OCI-LY7 (cell line): ENCODE measurements around the gene RSRP1. TPM values are rescaled to one million over a fixed set of nuclear protein-coding genes. Genes with fewer than 3 reads are reported as not detected.
"Not testable (repeated sequence)": the region's sequence is repeated elsewhere in the genome, so short reads cannot be mapped to it uniquely, and the experiment has no call there.

Experiments
- Bru-seq: library from RNA; stranded (reverse); fragments of 400-500 nt; gene quantifications from one replicate; lab custom pipeline; 2021; lab: Mats Ljungman, UMichigan
- BruChase-seq, 2 experiments: library from RNA; stranded (reverse); fragments of 400-500 nt; gene quantifications; one replicate each; lab custom pipeline; 2021; lab: Mats Ljungman, UMichigan
- BruUV-seq: library from RNA; stranded (reverse); fragments of 400-500 nt; replicated peaks from 2 replicates; lab custom pipeline; 2021; lab: Mats Ljungman, UMichigan
- CTCF ChIA-PET: fragments of 300-600 bp; sonication (Branson Sonifier 250); formaldehyde crosslinking; loops from one replicate; lab custom pipeline; 2022; ENCODE audit warnings: antibody characterized with exemption; ENCODE audit not compliant: unreplicated experiment; lab: Charles Lee
- POLR2A ChIA-PET: fragments of 300-600 bp; sonication (Branson Sonifier 250); formaldehyde crosslinking; loops from one replicate; lab custom pipeline; 2022; ENCODE audit warnings: antibody characterized with exemption; lab: Charles Lee
- DNase-seq: peaks from one replicate; pipeline ENCODE4 v3.0.0-alpha.2; 2015; ENCODE audit warnings: low spot score
- H2AFZ ChIP-seq: fragments of 200-600 bp; sonication (generic), shearing (Covaris generic); 2 replicates; pipeline ENCODE4 v1.6.1; 2014; ENCODE audit warnings: mild to moderate bottlenecking, antibody characterized with exemption, low read length, moderate library complexity
- H3K27ac ChIP-seq: fragments of 200-600 bp; sonication (generic); 2 replicates; pipeline ENCODE4 v1.5.1; 2014; ENCODE audit warnings: mixed run types, low read depth, mild to moderate bottlenecking, moderate library complexity, low read length, inconsistent platforms; ENCODE audit not compliant: poor library complexity, severe bottlenecking
- H3K36me3 ChIP-seq: fragments of 200-600 bp; sonication (generic); 2 replicates; pipeline ENCODE4 v1.6.1; 2014; ENCODE audit warnings: mild to moderate bottlenecking, antibody characterized with exemption, low read length, moderate library complexity, mixed read lengths; ENCODE audit not compliant: insufficient read depth
- H3K4me1 ChIP-seq: fragments of 200-600 bp; sonication (generic); 2 replicates; pipeline ENCODE4 v1.5.1; 2014; ENCODE audit warnings: mild to moderate bottlenecking, low read length; ENCODE audit not compliant: insufficient read depth, poor library complexity, severe bottlenecking
- H3K4me2 ChIP-seq: fragments of 200-600 bp; sonication (generic); 2 replicates; pipeline ENCODE4 v1.6.1; 2014; ENCODE audit warnings: mild to moderate bottlenecking, low read length
- H3K4me3 ChIP-seq: fragments of 200-600 bp; sonication (generic); 2 replicates; pipeline ENCODE4 v1.5.1; 2014; ENCODE audit warnings: mild to moderate bottlenecking, low read depth, low read length; ENCODE audit not compliant: poor library complexity, severe bottlenecking
- H3K79me2 ChIP-seq: fragments of 200-600 bp; sonication (generic); 2 replicates; pipeline ENCODE4 v1.6.1; 2016; ENCODE audit warnings: low read depth, mild to moderate bottlenecking, low read length, moderate library complexity, mixed read lengths; ENCODE audit not compliant: insufficient read depth
- H3K9me2 ChIP-seq: fragments of 200-600 bp; sonication (generic); 2 replicates; pipeline ENCODE4 v1.6.1; 2016; ENCODE audit warnings: mild to moderate bottlenecking, low read length, mixed read lengths; ENCODE audit not compliant: insufficient read depth
- H3K9me3 ChIP-seq: fragments of 200-600 bp; sonication (generic); 2 replicates; pipeline ENCODE4 v1.6.1; 2014; ENCODE audit warnings: mild to moderate bottlenecking, mixed run types, low read length, mixed read lengths
- H4K20me1 ChIP-seq: fragments of 200-600 bp; sonication (generic); 2 replicates; pipeline ENCODE4 v1.6.1; 2014; ENCODE audit warnings: mild to moderate bottlenecking, antibody characterized with exemption, low read length, moderate library complexity, mixed read lengths; ENCODE audit not compliant: insufficient read depth
- EZH2phosphoT487 ChIP-seq: fragments of 200-600 bp; sonication (generic); IDR thresholded peaks from 2 replicates; pipeline ENCODE4 v1.6.1; 2018; ENCODE audit warnings: low read depth, borderline replicate concordance, mild to moderate bottlenecking, mixed run types, antibody characterized with exemption, low read length, moderate library complexity, mixed read lengths
- intact Hi-C: fragments of 100-400 bp; cut with micrococcal nuclease; formaldehyde crosslinking; loops from one replicate; pipeline ENCODE4 v1.10.0; 2022; ENCODE audit not compliant: unreplicated experiment
- long read RNA-seq: library from polyadenylated mRNA; stranded (forward); transcript quantifications from one replicate; pipeline ENCODE4 v2.0.0, GENCODE V29; 2022
- total RNA-seq, 2 experiments: library from RNA; depleted of rRNA in 1 of 2; stranded (reverse); fragments of >200 nt in 1 of 2; shearing (Covaris generic) in 1 of 2; gene quantifications; 2 replicates each; pipeline ENCODE4 v1.2.3, GENCODE V29; 2014 to 2022
- TF ChIP-seq, protein P1 (sequence below): fragments of 200-600 bp; sonication (generic); conservative IDR thresholded peaks from 2 replicates; pipeline ENCODE4 v1.5.1; 2014; ENCODE audit warnings: mild to moderate bottlenecking, antibody characterized with exemption, low read length, moderate library complexity, mixed read lengths

The RSRP1 gene, protein sequence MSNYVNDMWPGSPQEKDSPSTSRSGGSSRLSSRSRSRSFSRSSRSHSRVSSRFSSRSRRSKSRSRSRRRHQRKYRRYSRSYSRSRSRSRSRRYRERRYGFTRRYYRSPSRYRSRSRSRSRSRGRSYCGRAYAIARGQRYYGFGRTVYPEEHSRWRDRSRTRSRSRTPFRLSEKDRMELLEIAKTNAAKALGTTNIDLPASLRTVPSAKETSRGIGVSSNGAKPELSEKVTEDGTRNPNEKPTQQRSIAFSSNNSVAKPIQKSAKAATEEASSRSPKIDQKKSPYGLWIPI
- total RNA-seq (2014; rRNA removed; shearing (Covaris generic)) (141 and 147 TPM in 2 replicates), total RNA-seq (2022) (143 and 146 TPM in 2 replicates), Bru-seq, nascent RNA (percentile 98 among the genes with signal in this experiment), BruChase-seq, experiment 1, labeled RNA remaining after a 6-hour chase (percentile 98 among the genes with signal in this experiment), BruChase-seq, experiment 2, labeled RNA remaining after a 2-hour chase (percentile 97 among the genes with signal in this experiment)
- long read RNA-seq, transcript RSRP1-207 (4 exons, 2,941 nt), result major isoform, 59 of 149 reads
- long read RNA-seq, partial matches to known transcripts, result 14 of 149 reads
- long read RNA-seq, other reads (novel, unspliced or antisense), result 70 of 149 reads

DNA sequence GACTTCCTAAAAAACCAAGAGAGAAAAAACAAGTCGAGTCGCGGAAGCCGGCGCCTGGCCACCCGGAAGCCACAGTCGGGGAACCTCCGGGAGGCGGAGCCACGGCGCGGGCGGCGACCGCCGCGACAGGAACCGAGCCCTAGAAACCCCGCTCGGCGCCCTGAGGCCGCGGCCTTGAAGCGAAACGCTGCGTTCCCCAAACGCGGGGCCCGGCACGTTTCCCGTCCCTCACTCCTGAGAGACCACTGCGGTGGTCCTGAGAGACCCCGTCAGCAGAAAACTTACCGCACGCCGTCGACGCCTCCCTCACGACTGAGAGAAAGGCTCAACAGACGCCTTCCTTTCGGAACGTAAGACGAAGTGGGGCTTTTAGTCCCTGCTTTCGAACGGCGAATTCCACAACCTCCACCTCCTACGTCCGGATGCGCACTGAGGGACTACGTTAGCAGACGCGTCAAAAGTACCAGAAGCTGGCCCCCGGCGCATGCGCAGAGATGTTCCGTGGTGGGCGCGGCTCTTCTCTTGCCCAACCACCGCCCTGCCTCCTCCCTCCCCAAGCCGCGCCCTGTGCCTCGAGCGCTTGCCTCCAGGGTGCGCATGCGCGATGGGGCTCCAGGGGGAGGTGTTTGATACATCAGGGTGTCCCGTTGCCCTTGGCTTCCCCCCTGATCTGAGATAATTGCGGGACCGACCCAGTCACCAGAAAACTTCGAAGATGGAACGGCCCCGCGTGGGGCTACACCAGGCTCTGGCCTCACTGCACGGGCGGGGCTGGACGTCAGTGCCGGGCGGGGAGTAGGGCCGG, at the start of gene RSRP1:
TSS of gene RSRP1 (minus strand) at position 431 of the 805 bp plus-strand sequence. CDS start 491 bp downstream, outside the sequence.
- intact Hi-C loops, result loop anchor here (1.0 to 10.0 kb wide), 3 partner anchors 15 to 578 kb away; partner anchors contain the start of genes SYF2 and TMEM50A
- Histone ChIP-seq H3K79me2 (peaks cover 46% of the 10 kb centered on the region), H3K9me3 (no peaks in the 10 kb centered on the region), H2AFZ (peak within 1 kb of the TSS; percentile 41; the same call in 1 of the 2 replicates), H3K4me2 (peak within 1 kb of the TSS; percentile 83), H3K4me3 (peak within 1 kb of the TSS; percentile 78), H3K4me1 (peaks cover 32% of the 10 kb centered on the region), H3K36me3 (peaks cover 46% of the 10 kb centered on the region), H3K9me2 (no peaks in the 10 kb centered on the region), H3K27ac (peak within 1 kb of the TSS; percentile 85), H4K20me1 (peaks cover 28% of the 10 kb centered on the region)
- TF ChIP-seq, protein P1, sequence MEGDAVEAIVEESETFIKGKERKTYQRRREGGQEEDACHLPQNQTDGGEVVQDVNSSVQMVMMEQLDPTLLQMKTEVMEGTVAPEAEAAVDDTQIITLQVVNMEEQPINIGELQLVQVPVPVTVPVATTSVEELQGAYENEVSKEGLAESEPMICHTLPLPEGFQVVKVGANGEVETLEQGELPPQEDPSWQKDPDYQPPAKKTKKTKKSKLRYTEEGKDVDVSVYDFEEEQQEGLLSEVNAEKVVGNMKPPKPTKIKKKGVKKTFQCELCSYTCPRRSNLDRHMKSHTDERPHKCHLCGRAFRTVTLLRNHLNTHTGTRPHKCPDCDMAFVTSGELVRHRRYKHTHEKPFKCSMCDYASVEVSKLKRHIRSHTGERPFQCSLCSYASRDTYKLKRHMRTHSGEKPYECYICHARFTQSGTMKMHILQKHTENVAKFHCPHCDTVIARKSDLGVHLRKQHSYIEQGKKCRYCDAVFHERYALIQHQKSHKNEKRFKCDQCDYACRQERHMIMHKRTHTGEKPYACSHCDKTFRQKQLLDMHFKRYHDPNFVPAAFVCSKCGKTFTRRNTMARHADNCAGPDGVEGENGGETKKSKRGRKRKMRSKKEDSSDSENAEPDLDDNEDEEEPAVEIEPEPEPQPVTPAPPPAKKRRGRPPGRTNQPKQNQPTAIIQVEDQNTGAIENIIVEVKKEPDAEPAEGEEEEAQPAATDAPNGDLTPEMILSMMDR, result no peak
- TF ChIP-seq EZH2phosphoT487, result no peak
- ChIA-PET POLR2A (interaction anchor here (0.6 to 1.4 kb wide), 2 partner anchors 15 to 864 kb away, joined by 4 to 7 read pairs; partner anchors contain the start of gene SYF2), CTCF (interaction anchor here (0.5 to 0.6 kb wide), 4 partner anchors 8 to 538 kb away, joined by 3 to 4 read pairs (median 3); no protein-coding TSS in a partner anchor)
- peak; percentile 100 for DNase-seq
- TSS peak; percentile 87 for BruUV-seq

DNA sequence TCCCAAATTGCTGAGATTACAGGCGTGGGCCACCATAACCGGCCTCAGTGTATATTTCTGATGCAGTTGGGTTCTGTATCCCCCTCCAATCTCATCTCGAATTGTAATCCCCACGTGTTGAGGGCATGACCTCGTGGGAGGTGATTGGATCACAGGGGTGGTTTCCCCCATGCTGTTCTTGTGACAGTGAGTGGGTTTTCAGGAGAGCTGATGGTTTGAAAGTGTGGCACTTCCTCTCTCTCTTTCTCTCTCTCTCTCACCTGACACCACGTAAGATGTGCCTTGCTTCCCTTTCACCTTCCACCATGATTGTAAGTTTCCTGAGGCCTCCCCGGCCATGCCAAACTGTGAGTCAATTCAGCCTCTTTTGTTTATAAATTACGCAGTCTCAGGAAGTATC, 49.2 kb upstream of the RSRP1 start:
- DNase-seq, H4K20me1 ChIP-seq, H3K4me3 ChIP-seq, BruUV-seq, H3K4me1 ChIP-seq, POLR2A ChIA-PET, H3K4me2 ChIP-seq, H3K9me3 ChIP-seq, H2AFZ ChIP-seq, H3K9me2 ChIP-seq, intact Hi-C loops, CTCF ChIA-PET, H3K79me2 ChIP-seq, H3K27ac ChIP-seq, H3K36me3 ChIP-seq: not testable (repeated sequence)

DNA sequence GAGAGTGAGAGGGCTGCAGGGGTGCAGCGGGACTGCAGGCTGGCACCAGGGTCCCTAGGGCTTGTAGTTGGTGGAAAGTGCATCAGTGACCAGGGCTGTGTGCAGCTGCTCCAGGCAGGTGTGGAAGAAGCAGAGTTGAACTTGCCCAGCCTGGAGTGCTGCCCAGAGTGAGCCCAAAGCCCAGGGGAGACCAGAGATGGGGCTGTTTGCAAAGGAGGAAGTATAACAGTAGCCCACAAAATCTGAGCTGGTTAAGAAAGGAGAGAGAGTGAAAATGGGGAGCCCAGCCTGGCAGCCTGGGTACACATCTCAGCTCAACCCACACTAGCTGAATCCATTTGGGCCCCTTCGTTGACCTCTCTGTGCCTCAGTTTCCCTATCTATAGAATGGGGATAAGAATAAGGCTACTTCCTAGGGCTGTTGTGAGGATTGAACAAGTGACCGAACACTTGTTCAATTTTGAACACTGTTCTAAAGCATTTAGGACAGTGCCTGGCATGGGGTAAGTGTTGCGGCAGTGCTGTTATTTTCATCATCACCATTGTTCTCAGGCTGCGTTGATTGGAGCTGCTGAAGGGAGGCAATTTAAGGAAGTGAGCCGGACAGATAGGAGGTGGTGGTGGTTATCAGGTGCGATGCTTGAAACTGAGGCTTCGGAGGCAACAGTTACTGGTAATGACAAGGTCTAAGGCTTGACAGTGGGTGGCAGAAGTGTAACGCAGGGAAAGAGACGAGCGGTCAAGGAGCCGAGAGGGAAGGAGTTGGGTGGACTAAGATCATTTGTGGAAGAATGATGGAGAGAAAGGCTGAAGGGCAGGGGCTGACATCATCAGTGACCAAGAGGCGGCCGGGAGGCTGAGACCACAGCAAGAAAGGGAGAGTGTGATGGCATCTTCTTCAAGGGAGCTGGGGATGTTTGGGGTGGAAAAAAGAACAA, 47.9 kb upstream of the RSRP1 start:
- CTCF ChIA-PET, H3K9me2 ChIP-seq, H3K9me3 ChIP-seq, POLR2A ChIA-PET, H4K20me1 ChIP-seq, H2AFZ ChIP-seq, H3K4me3 ChIP-seq, H3K36me3 ChIP-seq, H3K79me2 ChIP-seq, BruUV-seq, intact Hi-C loops, H3K4me1 ChIP-seq, H3K27ac ChIP-seq, DNase-seq, H3K4me2 ChIP-seq: not testable (repeated sequence)

DNA sequence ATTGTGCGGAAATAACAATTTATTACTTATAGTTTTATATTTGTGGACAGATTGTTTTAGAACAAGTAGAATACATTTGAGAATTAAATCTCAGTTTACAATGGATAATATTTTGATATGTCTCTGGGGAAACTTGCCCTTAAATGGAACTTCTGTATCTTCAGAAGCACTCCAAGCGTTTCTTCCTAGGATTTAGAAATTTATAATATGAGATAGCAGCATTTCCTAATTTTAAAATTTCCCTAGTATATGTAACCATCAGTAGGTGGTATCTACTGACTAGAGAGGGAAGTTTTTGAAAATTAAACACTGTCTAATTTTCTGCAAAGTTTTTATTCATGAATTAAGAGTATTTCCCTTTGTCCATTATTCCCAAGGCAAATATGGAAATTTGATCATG, 46.2 kb upstream of the RSRP1 start:
- CTCF ChIA-PET, DNase-seq, H3K36me3 ChIP-seq, BruUV-seq, H3K9me2 ChIP-seq, H3K27ac ChIP-seq, H4K20me1 ChIP-seq, H3K4me1 ChIP-seq, intact Hi-C loops, H3K9me3 ChIP-seq, H3K79me2 ChIP-seq, POLR2A ChIA-PET, H3K4me3 ChIP-seq, H2AFZ ChIP-seq, H3K4me2 ChIP-seq: not testable (repeated sequence)
